Measurements from ENCODE around the gene LYRM9.
"Not testable (repeated sequence)": the region's sequence is repeated elsewhere in the genome, so short reads cannot be mapped to it uniquely, and the experiment has no call there.

The LYRM9 gene

GRCh38 chr17:27892866-27893769 is at the start of gene LYRM9:
TSS of gene LYRM9 (minus strand) at chr17:27893365. CDS start at chr17:27882694, 10,671 bp downstream.
- DNase-seq: peak; percentile 83

GRCh38 chr17:27940503-27941428 is 47.6 kb upstream of the LYRM9 start:
- DNase-seq: no peak

DNA sequence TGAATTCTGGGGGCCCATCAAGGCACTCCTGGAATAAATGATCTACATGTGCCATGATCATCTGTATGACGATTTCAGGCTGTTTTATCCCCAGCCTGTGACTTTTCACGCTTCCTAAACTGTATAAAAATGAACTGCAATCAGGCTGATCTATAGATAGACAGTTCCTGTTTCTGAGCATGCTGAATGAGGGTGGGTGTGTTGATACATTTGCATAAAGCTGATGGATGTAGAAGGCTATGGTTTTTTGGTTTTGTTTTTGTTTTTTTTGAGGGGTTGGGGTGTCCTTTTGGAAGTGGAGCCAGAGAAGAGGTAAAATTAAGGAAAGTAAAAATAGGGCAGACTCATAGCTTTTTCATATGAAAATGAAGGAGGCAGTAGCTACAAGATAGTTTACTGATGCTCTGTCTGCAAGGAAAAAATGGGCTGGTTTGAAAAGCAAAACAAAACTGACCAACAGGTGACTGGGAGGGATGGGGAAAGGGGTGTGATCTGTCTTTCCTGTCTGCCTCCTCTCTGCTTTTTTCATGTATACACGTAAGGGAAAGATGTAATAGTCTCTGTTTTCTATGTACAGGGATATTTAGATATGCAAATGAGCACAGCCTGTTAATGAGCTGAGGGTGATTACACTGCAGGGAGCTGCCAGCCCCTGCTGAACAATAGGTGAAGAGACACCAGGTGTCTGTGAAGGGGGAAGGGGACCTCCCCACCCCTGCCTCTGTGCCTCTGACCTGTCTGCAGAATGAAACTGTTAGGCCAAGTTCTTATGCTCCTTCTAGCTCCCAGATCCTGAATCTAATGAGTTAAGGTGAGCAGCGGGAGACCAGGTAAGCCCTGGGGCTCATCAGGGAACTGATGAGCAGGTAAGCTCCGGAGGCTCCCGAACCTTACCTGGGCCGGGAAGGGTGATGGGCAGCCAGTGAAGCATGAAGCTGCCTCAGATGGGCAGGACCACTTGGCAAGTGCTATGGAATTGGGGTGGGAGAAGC is 46.6 kb upstream of the LYRM9 start:
- DNase-seq: no peak

DNA sequence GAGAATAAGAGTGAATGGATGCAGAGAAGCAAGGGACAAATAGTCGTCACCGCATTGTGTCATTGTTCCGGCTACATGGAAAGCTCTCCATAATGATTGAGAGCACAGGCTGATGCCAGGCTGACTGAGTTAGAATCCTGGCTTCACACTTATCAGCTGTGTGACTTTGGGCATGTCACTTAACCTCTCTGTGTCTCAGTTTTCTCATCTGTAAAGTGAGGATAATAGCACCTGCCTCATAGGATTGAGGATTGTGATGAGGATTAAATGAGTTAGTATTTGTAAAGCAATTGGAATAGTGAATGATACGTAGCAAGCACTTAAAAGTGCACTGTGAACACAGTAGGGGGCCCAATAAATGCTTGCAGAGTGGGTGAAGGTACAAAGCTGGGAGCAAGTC is 45.7 kb upstream of the LYRM9 start:
- no peak for DNase-seq

- DNase-seq: no peak
These were observed 45.1 kb upstream of the LYRM9 start for GRCh38 chr17:27938241-27938640.

DNA sequence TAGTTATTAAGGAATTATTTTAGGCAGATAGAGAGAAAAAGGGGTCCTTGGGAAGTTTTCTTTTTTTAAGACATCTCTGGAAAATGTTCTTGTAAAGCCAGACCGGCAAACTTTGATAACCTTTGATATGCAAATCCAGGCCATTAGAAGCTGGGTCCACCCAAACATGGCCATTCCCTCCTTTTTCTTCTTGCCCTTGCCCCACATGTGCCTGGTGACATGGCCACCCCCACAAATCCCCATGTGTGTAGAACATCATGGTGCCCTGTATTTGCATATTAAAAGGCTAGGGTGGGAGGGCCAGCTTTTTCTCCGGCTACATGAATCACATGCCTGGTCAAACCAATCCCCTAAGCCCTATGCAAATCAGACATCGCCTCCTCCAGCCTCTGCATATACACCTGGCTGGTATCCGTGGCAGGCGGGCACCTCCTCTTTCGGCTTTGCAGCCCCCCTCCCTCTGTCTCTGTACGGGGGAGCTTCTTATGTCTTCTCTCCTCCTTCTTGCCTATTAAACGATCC is 43.9 kb upstream of the LYRM9 start:
- DNase-seq: no peak

- no peak for DNase-seq
These were observed 36.8 kb upstream of the LYRM9 start for GRCh38 chr17:27930000-27930399.

DNA sequence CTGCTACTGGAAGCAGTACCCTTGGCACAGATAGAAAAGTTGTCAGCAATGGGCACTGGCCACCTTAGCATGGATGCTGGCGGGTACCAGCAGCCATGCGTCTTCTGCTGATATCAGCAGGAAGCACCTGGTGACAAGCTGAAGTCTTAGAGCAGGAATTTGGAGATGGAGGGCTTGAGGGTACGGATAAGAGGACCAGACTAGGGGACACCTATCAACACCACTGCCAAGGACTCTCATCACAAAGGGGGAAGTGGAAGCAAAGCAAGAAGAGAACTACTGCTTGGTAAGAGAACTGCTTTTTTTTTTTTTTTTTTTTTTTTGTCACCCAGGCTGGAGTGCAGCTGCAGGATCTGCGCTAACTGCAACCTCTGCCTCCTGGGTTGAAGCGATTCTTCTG is 35.4 kb upstream of the LYRM9 start:
- no peak for DNase-seq

- DNase-seq: no peak
These were observed 34.6 kb upstream of the LYRM9 start for GRCh38 chr17:27927781-27928180.

- no peak for DNase-seq
These were observed 28.4 kb upstream of the LYRM9 start for GRCh38 chr17:27921599-27921998.

GRCh38 chr17:27921077-27921476 is 27.9 kb upstream of the LYRM9 start:
- DNase-seq: no peak

- no peak for DNase-seq
These were observed 27.4 kb upstream of the LYRM9 start for GRCh38 chr17:27920569-27920968.

- no peak for DNase-seq
These were observed 25.9 kb upstream of the LYRM9 start for GRCh38 chr17:27919079-27919478.

- no peak for DNase-seq
These were observed 25.3 kb upstream of the LYRM9 start for GRCh38 chr17:27918498-27918897.

- DNase-seq: no peak
These were observed 23.8 kb upstream of the LYRM9 start for GRCh38 chr17:27917000-27917399.

DNA sequence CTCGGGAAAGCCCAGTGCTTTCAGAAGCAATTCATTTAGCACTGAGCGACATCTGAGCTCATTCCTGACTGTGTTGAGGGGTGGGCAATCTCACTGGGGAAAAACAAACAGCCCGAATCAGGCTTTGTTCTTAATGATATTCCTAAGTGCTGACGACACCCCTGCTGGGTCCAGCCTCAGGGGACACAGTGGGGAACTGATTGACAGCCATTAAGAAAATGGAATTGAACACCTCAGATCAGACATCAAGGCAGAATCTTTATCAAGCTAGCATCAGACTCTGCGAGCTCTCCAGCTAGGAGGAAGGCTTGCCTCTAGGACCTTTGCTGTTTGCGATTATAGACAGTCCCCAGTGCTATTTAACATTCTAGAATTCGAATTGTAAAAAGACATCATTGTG is 22.5 kb upstream of the LYRM9 start:
- DNase-seq: no peak

- DNase-seq: no peak
These were observed 21.2 kb upstream of the LYRM9 start for GRCh38 chr17:27914382-27914781.

- DNase-seq: no peak
These were observed 19.8 kb upstream of the LYRM9 start for GRCh38 chr17:27912964-27913363.

DNA sequence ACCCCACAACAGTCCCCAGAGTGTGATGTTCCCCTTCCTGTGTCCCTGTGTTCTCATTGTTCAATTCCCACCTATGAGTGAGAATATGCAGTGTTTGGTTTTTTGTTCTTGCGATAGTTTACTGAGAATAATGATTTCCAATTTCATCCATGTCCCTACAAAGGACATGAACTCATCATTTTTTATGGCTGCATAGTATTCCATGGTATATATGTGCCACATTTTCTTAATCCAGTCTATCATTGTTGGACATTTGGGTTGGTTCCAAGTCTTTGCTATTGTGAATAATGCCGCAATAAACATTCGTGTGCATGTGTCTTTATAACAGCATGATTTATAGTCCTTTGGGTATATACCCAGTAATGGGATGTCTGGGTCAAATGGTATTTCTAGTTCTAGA is 19.1 kb upstream of the LYRM9 start:
- DNase-seq: not testable (repeated sequence)

DNA sequence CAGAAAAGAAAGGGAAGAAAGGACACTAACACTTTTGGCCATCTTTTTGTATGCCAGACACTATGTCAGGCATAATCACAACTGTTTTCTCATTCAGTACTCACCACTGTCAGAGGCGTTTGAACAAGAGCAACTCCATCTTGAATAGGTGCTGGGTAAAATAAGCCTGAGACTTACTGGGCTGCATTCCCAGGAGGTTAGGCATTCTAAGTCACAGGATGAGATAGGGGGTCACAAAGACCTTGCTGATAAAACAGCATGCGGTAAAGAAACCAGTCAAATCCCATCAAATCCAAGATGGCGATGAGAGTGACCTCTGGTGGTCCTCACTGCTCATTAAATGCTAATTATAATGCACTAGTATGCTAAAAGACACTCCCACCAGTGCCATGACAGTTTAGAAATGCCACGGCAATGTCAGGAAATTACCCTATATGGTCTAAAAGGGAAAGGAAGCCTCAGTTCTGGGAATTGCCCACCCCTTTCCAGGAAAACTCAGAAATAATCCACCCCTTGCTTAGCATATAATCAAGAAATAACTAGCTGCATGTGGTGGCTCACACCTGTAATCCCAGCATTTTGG is 14.9 kb upstream of the LYRM9 start:
- DNase-seq: no peak

DNA sequence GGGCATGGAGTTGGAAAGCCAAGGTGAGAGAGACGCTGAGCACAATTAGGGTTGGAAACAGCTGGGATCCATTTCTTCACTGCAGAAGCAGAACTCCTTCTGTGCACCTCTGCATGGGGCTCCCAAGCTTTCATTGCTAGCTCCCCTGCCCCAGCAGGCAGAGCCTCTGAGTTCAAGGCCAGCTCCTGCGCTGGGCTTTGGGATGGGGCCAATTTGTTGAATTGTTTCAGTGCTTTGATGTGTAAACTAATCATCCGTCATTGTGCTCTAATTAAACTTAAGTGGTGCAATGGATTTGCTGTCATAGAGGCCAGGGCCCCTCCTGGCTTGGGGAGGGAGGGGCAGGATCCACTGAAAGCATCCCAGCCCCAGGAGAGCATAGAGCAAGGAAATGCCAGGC is 13.5 kb upstream of the LYRM9 start:
- DNase-seq: no peak

GRCh38 chr17:27906226-27906580 is 13.0 kb upstream of the LYRM9 start:
- DNase-seq: no peak
